ENCODE results near the gene CORIN. TPM values are rescaled to one million over a fixed set of nuclear protein-coding genes. Genes with fewer than 3 reads are reported as not detected.
"Not testable (repeated sequence)": the region's sequence is repeated elsewhere in the genome, so short reads cannot be mapped to it uniquely, and the experiment has no call there.

The CORIN gene
- total and polyA plus RNA-seq, 4 donors, result 0.02 to 0.23 (median 0.15) TPM

- Histone ChIP-seq H3K27ac (ENCODE audit: low read depth in 1 of 2, low read length in 2 of 2) (no peak overlapping the region), H3K9ac (ENCODE audit: low read depth in 1 of 2, low read length in 2 of 2) (no peak overlapping the region), H3K4me1 (ENCODE audit: control insufficient read depth in 4 of 4, insufficient read depth in 4 of 4, low read length in 3 of 4) (no peaks in the 10 kb centered on the region), H3K4me3 (ENCODE audit: low read depth in 1 of 3, low read length in 3 of 3) (no peak overlapping the region), H3K27me3 (ENCODE audit: control insufficient read depth in 4 of 4, insufficient read depth in 4 of 4, low read length in 3 of 4) (no peaks in the 10 kb centered on the region), H3K9me3 (ENCODE audit: control insufficient read depth in 4 of 4, low read length in 3 of 4) (no peaks in the 10 kb centered on the region), H3K36me3 (ENCODE audit: control insufficient read depth in 4 of 4, insufficient read depth in 3 of 4, low read depth in 1 of 4, low read length in 3 of 4) (no peaks in the 10 kb centered on the region)
- TF ChIP-seq NR2F2 (IDR thresholded peaks at IDR 0.05), result no peak
- TF ChIP-seq ZBTB33 (IDR thresholded peaks at IDR 0.05), result no peak
- no peak for TF ChIP-seq TAF1 (conservative IDR thresholded peaks at IDR 0.05)
- TF ChIP-seq FOXA1 (IDR thresholded peaks at IDR 0.05), result no peak
- no peak for TF ChIP-seq EGR1 (IDR thresholded peaks at IDR 0.05; ENCODE audit: low read depth in 2 of 2)
- TF ChIP-seq GABPA (IDR thresholded peaks at IDR 0.05 in 1 of 2, conservative IDR thresholded peaks at IDR 0.05 in 1 of 2), result no peak
- no peak for TF ChIP-seq RXRA (IDR thresholded peaks at IDR 0.05)
- TF ChIP-seq, protein P1, sequence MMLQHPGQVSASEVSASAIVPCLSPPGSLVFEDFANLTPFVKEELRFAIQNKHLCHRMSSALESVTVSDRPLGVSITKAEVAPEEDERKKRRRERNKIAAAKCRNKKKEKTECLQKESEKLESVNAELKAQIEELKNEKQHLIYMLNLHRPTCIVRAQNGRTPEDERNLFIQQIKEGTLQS (IDR thresholded peaks at IDR 0.05), result no peak
- TF ChIP-seq JUND (IDR thresholded peaks at IDR 0.05), result no peak
- TF ChIP-seq HNF4G (IDR thresholded peaks at IDR 0.05), result no peak
- TF ChIP-seq YY1 (IDR thresholded peaks at IDR 0.05), result no peak
- no peak for TF ChIP-seq CTCF (IDR thresholded peaks at IDR 0.05; ENCODE audit: low read depth, low read length, missing input control)
- no peak for TF ChIP-seq RAD21 (IDR thresholded peaks at IDR 0.05)
- TF ChIP-seq FOXA2 (IDR thresholded peaks at IDR 0.05), result no peak
- no peak for TF ChIP-seq HNF4A (conservative IDR thresholded peaks at IDR 0.05)
- no peak for TF ChIP-seq SP1 (IDR thresholded peaks at IDR 0.05)
- no peak for TF ChIP-seq MAX (IDR thresholded peaks at IDR 0.05)
- WGBS, result 59% methylated on average over 6 of the region's 6 CpGs
- DNase-seq (ENCODE audit: low spot score), result no peak
Measured at GRCh38 chr4:47774079-47774478, 63.8 kb downstream of the CORIN start.

GRCh38 chr4:47771020-47771419, 66.8 kb downstream of the CORIN start:
- no peak overlapping the region for H3K4me3 ChIP-seq (ENCODE audit: low read depth in 1 of 3, low read length in 3 of 3)
- H3K36me3 ChIP-seq (ENCODE audit: control insufficient read depth in 4 of 4, insufficient read depth in 3 of 4, low read depth in 1 of 4, low read length in 3 of 4), result no peaks in the 10 kb centered on the region
- DNase-seq (ENCODE audit: low spot score), result no peak
- no peak overlapping the region for H3K27ac ChIP-seq (ENCODE audit: low read depth in 1 of 2, low read length in 2 of 2)
- WGBS, result 85% methylated on average over 1 of the region's 1 CpG
- TF ChIP-seq, protein P2, sequence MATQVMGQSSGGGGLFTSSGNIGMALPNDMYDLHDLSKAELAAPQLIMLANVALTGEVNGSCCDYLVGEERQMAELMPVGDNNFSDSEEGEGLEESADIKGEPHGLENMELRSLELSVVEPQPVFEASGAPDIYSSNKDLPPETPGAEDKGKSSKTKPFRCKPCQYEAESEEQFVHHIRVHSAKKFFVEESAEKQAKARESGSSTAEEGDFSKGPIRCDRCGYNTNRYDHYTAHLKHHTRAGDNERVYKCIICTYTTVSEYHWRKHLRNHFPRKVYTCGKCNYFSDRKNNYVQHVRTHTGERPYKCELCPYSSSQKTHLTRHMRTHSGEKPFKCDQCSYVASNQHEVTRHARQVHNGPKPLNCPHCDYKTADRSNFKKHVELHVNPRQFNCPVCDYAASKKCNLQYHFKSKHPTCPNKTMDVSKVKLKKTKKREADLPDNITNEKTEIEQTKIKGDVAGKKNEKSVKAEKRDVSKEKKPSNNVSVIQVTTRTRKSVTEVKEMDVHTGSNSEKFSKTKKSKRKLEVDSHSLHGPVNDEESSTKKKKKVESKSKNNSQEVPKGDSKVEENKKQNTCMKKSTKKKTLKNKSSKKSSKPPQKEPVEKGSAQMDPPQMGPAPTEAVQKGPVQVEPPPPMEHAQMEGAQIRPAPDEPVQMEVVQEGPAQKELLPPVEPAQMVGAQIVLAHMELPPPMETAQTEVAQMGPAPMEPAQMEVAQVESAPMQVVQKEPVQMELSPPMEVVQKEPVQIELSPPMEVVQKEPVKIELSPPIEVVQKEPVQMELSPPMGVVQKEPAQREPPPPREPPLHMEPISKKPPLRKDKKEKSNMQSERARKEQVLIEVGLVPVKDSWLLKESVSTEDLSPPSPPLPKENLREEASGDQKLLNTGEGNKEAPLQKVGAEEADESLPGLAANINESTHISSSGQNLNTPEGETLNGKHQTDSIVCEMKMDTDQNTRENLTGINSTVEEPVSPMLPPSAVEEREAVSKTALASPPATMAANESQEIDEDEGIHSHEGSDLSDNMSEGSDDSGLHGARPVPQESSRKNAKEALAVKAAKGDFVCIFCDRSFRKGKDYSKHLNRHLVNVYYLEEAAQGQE (IDR thresholded peaks at IDR 0.05), result no peak
- TF ChIP-seq HNF4A (conservative IDR thresholded peaks at IDR 0.05) (no peak), SP1 (IDR thresholded peaks at IDR 0.05) (no peak)
- no peaks in the 10 kb centered on the region for H3K27me3 ChIP-seq (ENCODE audit: control insufficient read depth in 4 of 4, insufficient read depth in 4 of 4, low read length in 3 of 4)
- no peaks in the 10 kb centered on the region for H3K4me1 ChIP-seq (ENCODE audit: control insufficient read depth in 4 of 4, insufficient read depth in 4 of 4, low read length in 3 of 4)
- H3K9ac ChIP-seq (ENCODE audit: low read depth in 1 of 2, low read length in 2 of 2), result no peak overlapping the region
- H3K9me3 ChIP-seq (ENCODE audit: control insufficient read depth in 4 of 4, low read length in 3 of 4), result no peaks in the 10 kb centered on the region

- not testable (repeated sequence) for H3K27ac ChIP-seq (ENCODE audit: low read depth in 1 of 2, low read length in 2 of 2); H3K9me3 ChIP-seq (ENCODE audit: control insufficient read depth in 4 of 4, low read length in 3 of 4); H3K9ac ChIP-seq (ENCODE audit: low read depth in 1 of 2, low read length in 2 of 2); H3K4me1 ChIP-seq (ENCODE audit: control insufficient read depth in 4 of 4, insufficient read depth in 4 of 4, low read length in 3 of 4); H3K4me3 ChIP-seq (ENCODE audit: low read depth in 1 of 3, low read length in 3 of 3); H3K27me3 ChIP-seq (ENCODE audit: control insufficient read depth in 4 of 4, insufficient read depth in 4 of 4, low read length in 3 of 4); DNase-seq (ENCODE audit: low spot score); H3K36me3 ChIP-seq (ENCODE audit: control insufficient read depth in 4 of 4, insufficient read depth in 3 of 4, low read depth in 1 of 4, low read length in 3 of 4)
- WGBS, result 82% methylated on average over 7 of the region's 7 CpGs
Measured at GRCh38 chr4:47767956-47768355, 69.9 kb downstream of the CORIN start.
